HL-60/S4 treated with retinoic acid at 250 ng/mL for 4 days and 3 days (cell line): ENCODE data around the gene PMIS2.

Source experiments
- in situ Hi-C: fragments of 300-500 bp; cut with MboI; formaldehyde crosslinking; loops from 2 replicates; pipeline ENCODE4 v1.7.0; 2022; ENCODE audit warnings: low sequenced_read_pairs

Gene PMIS2

GRCh38 chr19:35556025-35556590 lies 29.9 kb upstream of the PMIS2 start:
- in situ Hi-C loops, result no loop called here

GRCh38 chr19:35556846-35557538 lies 29.0 kb upstream of the PMIS2 start:
- in situ Hi-C loops, result no loop called here

- in situ Hi-C loops, result no loop called here
These were observed 28.2 kb upstream of the PMIS2 start for GRCh38 chr19:35557539-35558399.

GRCh38 chr19:35558400-35559280 lies 27.3 kb upstream of the PMIS2 start:
- in situ Hi-C loops, result no loop called here

GRCh38 chr19:35559281-35559659 lies 26.7 kb upstream of the PMIS2 start:
- in situ Hi-C loops, result no loop called here

GRCh38 chr19:35559781-35560180 lies 26.2 kb upstream of the PMIS2 start:
- in situ Hi-C loops, result no loop called here

- in situ Hi-C loops, result no loop called here
These were observed 25.7 kb upstream of the PMIS2 start for GRCh38 chr19:35560271-35560670.

GRCh38 chr19:35560677-35561076 lies 25.3 kb upstream of the PMIS2 start:
- in situ Hi-C loops, result no loop called here

- in situ Hi-C loops, result no loop called here
These were observed 24.5 kb upstream of the PMIS2 start for GRCh38 chr19:35561436-35561835.

GRCh38 chr19:35562336-35562735 lies 23.6 kb upstream of the PMIS2 start:
- in situ Hi-C loops, result no loop called here

GRCh38 chr19:35562776-35563175 lies 23.2 kb upstream of the PMIS2 start:
- in situ Hi-C loops, result no loop called here

- in situ Hi-C loops, result no loop called here
These were observed 22.7 kb upstream of the PMIS2 start, which contains the start of gene ATP4A for GRCh38 chr19:35563207-35563829. ATP4A (minus strand) TSS chr19:35563658; CDS start chr19:35563629, 29 bp downstream.

GRCh38 chr19:35565016-35565856 lies 20.7 kb upstream of the PMIS2 start:
- in situ Hi-C loops, result no loop called here

GRCh38 chr19:35566738-35567137 lies 19.2 kb upstream of the PMIS2 start:
- in situ Hi-C loops, result no loop called here

- in situ Hi-C loops, result no loop called here
These were observed 16.6 kb upstream of the PMIS2 start for GRCh38 chr19:35569281-35569781.

- in situ Hi-C loops, result no loop called here
These were observed 14.5 kb upstream of the PMIS2 start for GRCh38 chr19:35571406-35571965.

GRCh38 chr19:35577918-35578317 lies 8.1 kb upstream of the PMIS2 start:
- in situ Hi-C loops, result no loop called here

- in situ Hi-C loops, result no loop called here
These were observed 7.3 kb upstream of the PMIS2 start for GRCh38 chr19:35578707-35579106.

- in situ Hi-C loops, result no loop called here
These were observed 3.2 kb upstream of the PMIS2 start for GRCh38 chr19:35582760-35583159.
